ENCODE results near the gene FAM110A. TPM values are rescaled to one million over a fixed set of nuclear protein-coding genes. Genes with fewer than 3 reads are reported as not detected.

The FAM110A gene
- total RNA-seq, 4 donors from 2014 or later: 15.3 to 46.6 (median 27.1) TPM

DNA sequence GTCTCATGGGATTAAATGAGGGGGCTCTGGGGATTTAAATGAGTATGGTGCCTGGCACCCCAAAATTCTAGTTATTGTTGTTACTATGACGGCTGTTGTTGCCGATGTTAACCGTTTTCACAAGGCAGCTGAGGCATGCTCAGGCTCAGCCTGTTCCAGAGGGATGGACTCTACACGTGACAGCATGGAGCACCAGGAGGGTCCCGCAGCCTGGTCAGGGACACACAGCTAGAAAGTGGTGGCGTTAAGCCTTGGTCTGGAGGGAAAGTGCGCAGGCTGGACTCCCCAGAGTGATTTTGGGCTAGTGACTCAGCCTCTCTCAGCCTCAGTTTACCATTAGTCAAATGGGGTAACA, 7.0 kb downstream of the FAM110A start:
- H3K4me1 ChIP-seq: peaks cover 27 to 83% (median 53%) of the 10 kb centered on the region in 3 donors
- peaks cover 0 to 21% (median 0%) of the 10 kb centered on the region in 4 donors for H3K27me3 ChIP-seq
- intact Hi-C loops (cut with DNase I): no loop called here
- TF ChIP-seq CTCF (IDR thresholded peaks at IDR 0.05) (no peak), POLR2A (IDR thresholded peaks at IDR 0.05) (no peak)
- 67 to 76% methylated on average over 7 of the region's 7 CpGs for WGBS, 2 donors
- DNase-seq: no peak
- no peaks in the 10 kb centered on the region for H3K36me3 ChIP-seq
- peak overlapping the region in 1 of 4 donors; percentile 92 for H3K27ac ChIP-seq
- H3K9me3 ChIP-seq: no peaks in the 10 kb centered on the region
- peak overlapping the region in 3 of 4 donors; percentile 63 to 78 (median 76) for H3K4me3 ChIP-seq

GRCh38 chr20:840858-841567, 7.5 kb downstream of the FAM110A start:
- peak overlapping the region; percentile 59 to 78 (median 70) for H3K4me3 ChIP-seq
- no peaks in the 10 kb centered on the region for H3K9me3 ChIP-seq
- intact Hi-C loops (cut with DNase I): no loop called here
- 60 to 61% methylated on average over 1 to 6 of the region's 59 CpGs for WGBS, 2 donors
- no peaks in the 10 kb centered on the region for H3K36me3 ChIP-seq
- peaks cover 29 to 83% (median 54%) of the 10 kb centered on the region in 3 donors for H3K4me1 ChIP-seq
- peaks cover 0 to 21% (median 0%) of the 10 kb centered on the region in 4 donors for H3K27me3 ChIP-seq
- DNase-seq: no peak
- H3K27ac ChIP-seq: peak overlapping the region; percentile 87 to 94 (median 90)
- TF ChIP-seq CTCF (IDR thresholded peaks at IDR 0.05): no peak
- peak in 1 of 4 donors; percentile 63 for TF ChIP-seq POLR2A (IDR thresholded peaks at IDR 0.05)

DNA sequence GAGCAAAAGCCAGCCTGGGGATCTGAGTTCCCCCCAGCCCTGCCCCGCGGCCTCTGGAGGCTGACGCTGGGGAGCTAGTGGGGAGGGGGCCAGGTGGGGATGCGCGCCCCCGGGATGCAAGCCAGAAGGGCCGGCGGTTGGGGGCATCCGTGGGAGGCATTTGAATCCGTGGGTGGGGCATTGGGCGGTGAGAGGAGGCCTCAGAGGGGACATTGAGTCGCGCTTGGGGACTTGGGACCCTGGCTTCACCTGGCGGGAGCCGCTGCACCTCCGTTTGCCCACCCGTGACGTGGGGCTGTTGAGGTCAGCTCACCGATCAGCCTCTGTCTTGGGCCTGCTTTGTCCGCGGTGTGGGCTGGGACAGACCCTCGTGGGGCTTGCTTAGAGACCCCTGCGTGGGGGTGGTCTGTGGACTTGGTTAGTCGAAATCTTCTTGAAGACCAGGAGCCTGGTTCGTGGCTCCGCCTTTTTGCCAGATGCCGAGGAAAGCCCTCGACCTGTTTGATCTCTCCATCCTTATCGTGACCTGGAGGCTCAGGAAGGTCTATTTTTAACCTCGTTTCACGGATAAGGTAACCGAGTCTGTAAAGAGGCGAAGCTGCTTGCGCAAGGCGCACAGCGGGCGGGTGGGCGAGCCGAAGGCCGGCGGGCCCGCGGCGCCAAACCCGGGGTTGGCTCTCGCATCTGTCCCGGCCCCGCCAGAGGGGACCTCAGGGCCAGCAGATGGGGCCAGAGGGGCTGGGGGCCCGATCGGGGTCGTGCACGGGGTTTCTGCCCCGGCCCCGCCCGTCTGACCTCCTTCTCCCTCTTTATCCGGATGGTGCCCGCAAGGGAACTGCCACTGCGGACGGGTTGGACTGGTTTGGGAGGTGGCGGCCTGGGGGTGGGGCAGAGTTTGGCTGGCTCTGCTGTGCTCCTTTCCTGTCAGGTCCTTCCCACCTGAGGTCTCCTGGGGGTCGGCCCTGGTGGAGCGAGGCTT, 8.3 kb downstream of the FAM110A start:
- H3K4me1 ChIP-seq: peaks cover 38 to 84% (median 58%) of the 10 kb centered on the region in 3 donors
- intact Hi-C loops (cut with DNase I): no loop called here
- H3K27ac ChIP-seq: peak overlapping the region; percentile 87 to 94 (median 90)
- peak overlapping the region; percentile 59 to 78 (median 70) for H3K4me3 ChIP-seq
- H3K27me3 ChIP-seq: peaks cover 0 to 21% (median 0%) of the 10 kb centered on the region in 4 donors
- H3K36me3 ChIP-seq: no peaks in the 10 kb centered on the region
- WGBS, 2 donors: 0 to 18% methylated on average over 1 to 13 of the region's 62 CpGs
- DNase-seq: no peak
- no peaks in the 10 kb centered on the region for H3K9me3 ChIP-seq
- TF ChIP-seq CTCF (IDR thresholded peaks at IDR 0.05) (no peak), POLR2A (IDR thresholded peaks at IDR 0.05) (peak in 1 of 4 donors; percentile 36)

GRCh38 chr20:842547-842940, 9.0 kb downstream of the FAM110A start:
- H3K4me3 ChIP-seq: peak overlapping the region; percentile 59 to 78 (median 70)
- H3K4me1 ChIP-seq: peaks cover 44 to 86% (median 61%) of the 10 kb centered on the region in 3 donors
- H3K36me3 ChIP-seq: no peaks in the 10 kb centered on the region
- 27 to 38% methylated on average over 2 of the region's 2 CpGs for WGBS, 2 donors
- no peak for TF ChIP-seq CTCF (IDR thresholded peaks at IDR 0.05)
- no peak for TF ChIP-seq POLR2A (IDR thresholded peaks at IDR 0.05)
- intact Hi-C loops (cut with DNase I): no loop called here
- no peaks in the 10 kb centered on the region for H3K9me3 ChIP-seq
- H3K27ac ChIP-seq: peak overlapping the region; percentile 87 to 94 (median 90)
- peaks cover 0 to 21% (median 0%) of the 10 kb centered on the region in 4 donors for H3K27me3 ChIP-seq
- no peak for DNase-seq
